Small intestine (tissue), 7 donors: ENCODE measurements around the gene CENPF. TPM values are rescaled to one million over a fixed set of nuclear protein-coding genes. Genes with fewer than 3 reads are reported as not detected.

ENCODE experiments used
- DNase-seq, 2 donors: peaks; one replicate each; pipeline versions ENCODE4 v3.0.0 to v3.0.0-alpha.2; 2013
- FAIRE-seq: peaks from 2 replicates; lab custom pipeline; 2012; peaks lifted over from hg19 to GRCh38; lab: Jason Lieb, UNC
- H3K27ac ChIP-seq, 3 donors: one replicate each; pipeline ENCODE4 v1.5.1; 2013; ENCODE audit warnings: low read length in 2 of 3, mild to moderate bottlenecking in 2 of 3, control low read depth in 1 of 3, inconsistent platforms in 1 of 3, low read depth in 1 of 3, moderate library complexity in 1 of 3
- H3K27me3 ChIP-seq, 3 donors: one replicate each; pipeline ENCODE4 v1.6.1; 2013; ENCODE audit warnings: low read length in 3 of 3, inconsistent platforms in 1 of 3; ENCODE audit not compliant: control insufficient read depth in 3 of 3, insufficient read depth in 3 of 3
- H3K36me3 ChIP-seq, 3 donors: one replicate each; pipeline ENCODE4 v1.6.1; 2013; ENCODE audit warnings: low read length in 3 of 3, inconsistent platforms in 1 of 3, low read depth in 1 of 3, mild to moderate bottlenecking in 1 of 3, moderate library complexity in 1 of 3; ENCODE audit not compliant: control insufficient read depth in 3 of 3, insufficient read depth in 2 of 3
- H3K4me1 ChIP-seq, 3 donors: one replicate each; pipeline ENCODE4 v1.6.1; 2013; ENCODE audit warnings: low read length in 2 of 3, inconsistent platforms in 1 of 3, low read depth in 1 of 3, mild to moderate bottlenecking in 1 of 3, moderate library complexity in 1 of 3; ENCODE audit not compliant: control insufficient read depth in 3 of 3, insufficient read depth in 2 of 3
- H3K4me3 ChIP-seq, 3 donors: one replicate each; pipeline ENCODE4 v1.5.1; 2013; ENCODE audit warnings: low read length in 3 of 3, control low read depth in 1 of 3, inconsistent platforms in 1 of 3, low read depth in 1 of 3, mild to moderate bottlenecking in 1 of 3, moderate library complexity in 1 of 3
- H3K9me3 ChIP-seq, 2 donors: one replicate each; pipeline ENCODE4 v1.6.1; 2013; ENCODE audit warnings: low read depth in 1 of 2, low read length in 1 of 2; ENCODE audit not compliant: control insufficient read depth in 2 of 2, insufficient read depth in 1 of 2
- WGBS, 3 donors: extraction: QIAGEN DNeasy Blood & Tissue Kit; methylation state at CpG; one replicate each; pipeline ENCODE4 v1.1.7; 2013; 5-methylcytosine and 5-hydroxymethylcytosine counted together
- polyA plus RNA-seq, 4 donors: library from polyadenylated mRNA; stranded (reverse) in 3 of 4; unstranded in 1 of 4; fragments of 200-250 nt in 3 of 4; fragments of 120-200 nt in 1 of 4; gene quantifications; one replicate each; pipeline versions ENCODE4 v1.2.1 to v1.2.3, GENCODE V29; 2013
- donor health status: healthy with polysubstance abuse.
- donor health status: control.
- donor health status: control.
- donor health status: Bipolar disorder and iron deficiency.
- donor health status: healthy.

The CENPF gene
- polyA plus RNA-seq, 4 donors: under 0.01 to 29.1 (median 14.4) TPM

GRCh38 chr1:214708321-214708955, 105.4 kb downstream of the CENPF start:
- WGBS, 3 donors: 11 to 57% (median 22%) methylated on average over 1 of the region's 1 CpG
- H3K27me3 ChIP-seq: no peaks in the 10 kb centered on the region
- no peaks in the 10 kb centered on the region for H3K9me3 ChIP-seq
- FAIRE-seq: no peak
- no peaks in the 10 kb centered on the region for H3K4me1 ChIP-seq
- H3K27ac ChIP-seq: no peak overlapping the region
- H3K36me3 ChIP-seq: no peaks in the 10 kb centered on the region
- H3K4me3 ChIP-seq: no peak overlapping the region
- no peak for DNase-seq

DNA sequence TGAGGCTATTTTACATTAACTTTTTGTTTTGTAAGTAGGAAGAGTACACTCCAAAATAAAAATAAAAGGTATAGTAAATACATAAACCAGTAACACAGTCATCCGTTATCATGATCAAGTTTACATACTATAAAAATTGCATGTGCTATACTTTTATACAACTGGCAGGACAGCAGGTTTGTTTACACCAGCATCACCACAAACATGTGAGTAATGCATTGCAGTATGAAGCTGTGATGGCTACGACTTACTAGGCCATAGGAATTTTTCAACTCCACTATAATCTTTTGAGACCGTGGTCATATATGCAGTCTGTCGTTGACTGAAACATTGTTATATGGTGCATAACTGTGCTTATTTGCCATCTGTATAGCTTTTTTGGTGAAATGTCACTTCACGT, 106.2 kb downstream of the CENPF start:
- WGBS, 3 donors: 71 to 88% (median 86%) methylated on average over 5 of the region's 5 CpGs
- no peaks in the 10 kb centered on the region for H3K27me3 ChIP-seq
- no peak for FAIRE-seq

DNA sequence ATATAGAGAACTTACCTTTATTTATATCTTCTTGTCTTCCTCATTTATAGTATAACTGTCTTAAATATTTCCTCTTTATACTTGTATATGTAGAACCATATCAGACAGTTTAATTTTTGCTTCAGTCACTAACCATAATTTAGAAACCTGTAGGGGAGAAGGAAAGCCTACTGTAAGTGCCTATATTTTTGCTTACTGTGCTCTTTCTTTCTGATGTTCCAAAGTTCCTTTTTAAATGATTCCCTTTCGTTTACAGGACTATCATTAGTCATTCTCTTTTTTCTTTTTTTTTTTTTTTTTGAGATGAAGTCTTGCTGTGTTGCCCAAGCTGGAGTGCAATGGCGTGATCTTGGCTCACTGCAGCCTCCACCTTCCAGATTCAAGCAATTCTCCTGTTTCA, 109.7 kb downstream of the CENPF start:
- Histone ChIP-seq H3K4me1 (no peaks in the 10 kb centered on the region), H3K27ac (no peak overlapping the region), H3K9me3 (no peaks in the 10 kb centered on the region), H3K4me3 (no peak overlapping the region), H3K36me3 (no peaks in the 10 kb centered on the region), H3K27me3 (peaks cover 0 to 3% (median 0%) of the 10 kb centered on the region in 3 donors)
- no peak for DNase-seq
- no peak for FAIRE-seq
- 40 to 59% (median 52%) methylated on average over 2 of the region's 2 CpGs for WGBS, 3 donors

More for the DNA sequence above, 106.2 kb downstream of the CENPF start:
- no peak overlapping the region for H3K27ac ChIP-seq
- DNase-seq: no peak
- H3K4me3 ChIP-seq: no peak overlapping the region
- H3K4me1 ChIP-seq: no peaks in the 10 kb centered on the region
- no peaks in the 10 kb centered on the region for H3K9me3 ChIP-seq
- no peaks in the 10 kb centered on the region for H3K36me3 ChIP-seq

Other genes starting within 250 kb of the CENPF start
- 1 to 10 TPM in 2 of 4 donors, under 1 TPM in 2; 0.45 to 6.1 (median 3.2) TPM for gene PTPN14, start 51.6 kb upstream of the CENPF start, polyA plus RNA-seq